Prostate gland (tissue), 2 donors: Measurements from ENCODE around the gene HCFC2. TPM values are rescaled to one million over a fixed set of nuclear protein-coding genes. Genes with fewer than 3 reads are reported as not detected.

ENCODE experiments used
- DNase-seq: peaks from one replicate; pipeline ENCODE4 v3.0.0-alpha.2; 2019; ENCODE audit warnings: low spot score
- H3K27ac ChIP-seq, 2 donors: fragments of 200-600 bp; sonication (generic); 2 replicates each; pipeline ENCODE4 v1.5.1; 2017 to 2019
- H3K27me3 ChIP-seq: fragments of 200-600 bp; sonication (generic); replicated peaks from 2 replicates; pipeline ENCODE4 v1.5.1; 2019; ENCODE audit not compliant: insufficient read depth
- H3K36me3 ChIP-seq, 2 donors: fragments of 200-600 bp; sonication (generic); 1 replicate in 1 of 2; 2 replicates in 1 of 2; pipeline versions ENCODE4 v1.5.1 to v1.8.1; 2017 to 2019
- H3K4me1 ChIP-seq: fragments of 200-600 bp; sonication (generic); replicated peaks from 2 replicates; pipeline ENCODE4 v1.5.1; 2019
- H3K4me3 ChIP-seq, 2 donors: fragments of 200-600 bp; sonication (generic); 2 replicates each; pipeline ENCODE4 v1.5.1; 2017 to 2019
- H3K9me3 ChIP-seq: fragments of 200-600 bp; sonication (generic); 2 replicates; pipeline ENCODE4 v1.5.1; 2017
- POLR2A ChIP-seq: fragments of 450-650 bp; IDR thresholded peaks from one replicate; pipeline ENCODE4 v1.6.1; 2016; ENCODE audit warnings: antibody characterized with exemption, mild to moderate bottlenecking
- POLR2AphosphoS5 ChIP-seq: sonication (generic); formaldehyde crosslinking; IDR thresholded peaks from one replicate; pipeline ENCODE4 v1.6.1; 2017; ENCODE audit warnings: antibody characterized with exemption
- WGBS: methylation state at CpG from one replicate; pipeline ENCODE4 v1.1.5; 2018; 5-methylcytosine and 5-hydroxymethylcytosine counted together
- intact Hi-C: fragments of 100-400 bp; cut with DNase I; formaldehyde crosslinking; loops from one replicate; pipeline ENCODE4 v1.14.2; 2022
- total RNA-seq, 2 donors: library from RNA; depleted of rRNA; stranded (reverse); fragments of >200 nt; gene quantifications; one replicate each; pipeline ENCODE4 v1.1.0, GENCODE V29; 2016
- TF ChIP-seq, protein P1 (sequence below), 4 experiments: fragments of 200-600 bp in 2 of 4; fragments of 450-650 bp in 2 of 4; sonication (generic) in 2 of 4; IDR thresholded peaks; 1 replicate in 3 of 4; 2 replicates in 1 of 4; pipeline ENCODE4 v1.5.1; 2016 to 2019; ENCODE audit warnings: antibody characterized with exemption in 4 of 4, mild to moderate bottlenecking in 2 of 4, moderate library complexity in 2 of 4

Gene HCFC2
- total RNA-seq, 2 donors from 2014 or later = 18.3 to 18.6 TPM

- DNase-seq = no peak
- H3K4me1 ChIP-seq = no peaks in the 10 kb centered on the region
- no peak overlapping the region for H3K4me3 ChIP-seq
- H3K27me3 ChIP-seq = no peaks in the 10 kb centered on the region
- no peak for TF ChIP-seq POLR2AphosphoS5
- TF ChIP-seq, protein P1, sequence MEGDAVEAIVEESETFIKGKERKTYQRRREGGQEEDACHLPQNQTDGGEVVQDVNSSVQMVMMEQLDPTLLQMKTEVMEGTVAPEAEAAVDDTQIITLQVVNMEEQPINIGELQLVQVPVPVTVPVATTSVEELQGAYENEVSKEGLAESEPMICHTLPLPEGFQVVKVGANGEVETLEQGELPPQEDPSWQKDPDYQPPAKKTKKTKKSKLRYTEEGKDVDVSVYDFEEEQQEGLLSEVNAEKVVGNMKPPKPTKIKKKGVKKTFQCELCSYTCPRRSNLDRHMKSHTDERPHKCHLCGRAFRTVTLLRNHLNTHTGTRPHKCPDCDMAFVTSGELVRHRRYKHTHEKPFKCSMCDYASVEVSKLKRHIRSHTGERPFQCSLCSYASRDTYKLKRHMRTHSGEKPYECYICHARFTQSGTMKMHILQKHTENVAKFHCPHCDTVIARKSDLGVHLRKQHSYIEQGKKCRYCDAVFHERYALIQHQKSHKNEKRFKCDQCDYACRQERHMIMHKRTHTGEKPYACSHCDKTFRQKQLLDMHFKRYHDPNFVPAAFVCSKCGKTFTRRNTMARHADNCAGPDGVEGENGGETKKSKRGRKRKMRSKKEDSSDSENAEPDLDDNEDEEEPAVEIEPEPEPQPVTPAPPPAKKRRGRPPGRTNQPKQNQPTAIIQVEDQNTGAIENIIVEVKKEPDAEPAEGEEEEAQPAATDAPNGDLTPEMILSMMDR (IDR thresholded peaks at IDR 0.05) = no peak
- TF ChIP-seq POLR2A = no peak
- no peaks in the 10 kb centered on the region for H3K9me3 ChIP-seq
- no peaks in the 10 kb centered on the region for H3K36me3 ChIP-seq
- no peak overlapping the region for H3K27ac ChIP-seq
- intact Hi-C loops = no loop called here
- 98% methylated on average over 2 of the region's 2 CpGs for WGBS
Observed at GRCh38 chr12:104072099-104072498, 7.8 kb downstream of the HCFC2 start.

DNA sequence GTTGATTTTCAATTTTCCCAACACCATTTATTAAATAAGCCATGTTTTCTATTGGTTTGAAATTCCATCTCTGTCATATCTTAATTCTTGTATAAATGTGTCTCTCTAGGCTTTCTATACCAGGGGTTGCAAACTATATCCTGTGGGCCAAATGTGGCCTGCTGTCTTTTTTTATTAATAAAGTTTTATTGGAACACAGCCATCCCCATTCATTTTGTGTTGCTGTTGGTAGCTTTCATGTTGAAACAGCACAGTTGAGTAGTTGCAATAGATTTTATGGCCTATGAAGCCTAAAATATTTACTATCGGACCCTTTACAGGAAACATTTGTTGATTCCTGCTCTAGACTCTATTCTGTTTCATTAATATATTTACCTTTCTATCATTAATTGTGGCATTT, 9.4 kb downstream of the HCFC2 start:
- no peak overlapping the region for H3K27ac ChIP-seq
- TF ChIP-seq POLR2A (no peak), POLR2AphosphoS5 (no peak)
- TF ChIP-seq, protein P1 (IDR thresholded peaks at IDR 0.05) = no peak
- no peak for DNase-seq
- H3K9me3 ChIP-seq = no peaks in the 10 kb centered on the region
- H3K36me3 ChIP-seq = no peaks in the 10 kb centered on the region
- 77% methylated on average over 1 of the region's 1 CpG for WGBS
- no peaks in the 10 kb centered on the region for H3K4me1 ChIP-seq
- H3K27me3 ChIP-seq = no peaks in the 10 kb centered on the region
- no peak overlapping the region for H3K4me3 ChIP-seq
- intact Hi-C loops = no loop called here

DNA sequence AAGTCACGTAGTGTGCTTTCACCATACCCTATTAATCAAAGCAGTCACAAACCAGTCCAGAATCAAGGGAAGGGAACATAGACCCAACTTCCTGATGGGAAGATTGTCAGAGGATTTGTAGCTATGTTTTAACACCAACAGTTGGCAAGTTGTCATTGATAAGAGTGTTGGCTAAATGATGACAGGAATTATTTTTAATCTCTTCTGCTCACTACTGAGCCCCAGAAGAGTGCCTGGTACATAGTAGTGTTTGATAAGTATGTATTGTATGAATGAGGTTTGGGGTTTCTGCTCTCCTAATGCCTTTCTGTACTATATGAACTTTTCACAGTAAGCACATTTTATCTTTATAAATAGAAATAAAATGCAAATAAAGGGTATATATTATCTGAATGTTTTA, 14.7 kb downstream of the HCFC2 start:
- H3K27ac ChIP-seq = no peak overlapping the region
- no peaks in the 10 kb centered on the region for H3K4me1 ChIP-seq
- intact Hi-C loops = no loop called here
- WGBS = 67% methylated on average over 1 of the region's 1 CpG
- TF ChIP-seq POLR2A (no peak), POLR2AphosphoS5 (no peak)
- TF ChIP-seq, protein P1 (IDR thresholded peaks at IDR 0.05) = no peak
- no peaks in the 10 kb centered on the region for H3K27me3 ChIP-seq
- DNase-seq = no peak
- H3K36me3 ChIP-seq = no peaks in the 10 kb centered on the region
- H3K9me3 ChIP-seq = no peaks in the 10 kb centered on the region
- no peak overlapping the region for H3K4me3 ChIP-seq

DNA sequence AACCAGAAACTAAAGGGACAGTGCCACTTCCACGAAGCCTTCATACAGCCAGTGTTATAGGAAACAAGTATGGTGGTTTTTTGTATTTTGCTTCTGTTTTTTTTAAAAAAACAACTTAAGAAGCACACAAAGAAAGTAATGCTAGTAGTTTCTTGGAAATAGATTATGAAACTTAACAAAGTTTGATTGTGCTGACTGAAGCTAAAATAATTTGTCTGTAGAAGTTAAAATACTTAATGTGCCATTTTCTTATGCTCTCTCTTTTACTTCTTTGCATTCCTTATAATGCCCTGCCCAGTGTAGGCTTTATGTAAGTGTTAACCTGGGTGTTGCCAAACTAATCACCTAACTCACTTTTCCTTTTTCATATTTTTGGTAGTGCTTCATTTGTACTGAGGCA, 16.4 kb downstream of the HCFC2 start:
- Histone ChIP-seq H3K9me3 (no peaks in the 10 kb centered on the region), H3K27me3 (no peaks in the 10 kb centered on the region), H3K4me1 (no peaks in the 10 kb centered on the region), H3K36me3 (no peaks in the 10 kb centered on the region), H3K27ac (no peak overlapping the region), H3K4me3 (no peak overlapping the region)
- TF ChIP-seq, protein P1 (IDR thresholded peaks at IDR 0.05) = no peak
- no peak for TF ChIP-seq POLR2A
- TF ChIP-seq POLR2AphosphoS5 = no peak
- intact Hi-C loops = no loop called here
- no peak for DNase-seq
- 84% methylated on average over 1 of the region's 1 CpG for WGBS

GRCh38 chr12:104083769-104084475, 19.6 kb downstream of the HCFC2 start:
- DNase-seq = no peak
- Histone ChIP-seq H3K4me3 (no peak overlapping the region), H3K27ac (no peak overlapping the region), H3K36me3 (no peaks in the 10 kb centered on the region), H3K4me1 (no peaks in the 10 kb centered on the region), H3K9me3 (no peaks in the 10 kb centered on the region), H3K27me3 (no peaks in the 10 kb centered on the region)
- intact Hi-C loops = no loop called here
- WGBS = 96% methylated on average over 8 of the region's 8 CpGs
- TF ChIP-seq, protein P1 (IDR thresholded peaks at IDR 0.05) = no peak
- TF ChIP-seq POLR2AphosphoS5 (no peak), POLR2A (no peak)
